ENCODE results near the gene VAV3. TPM values are rescaled to one million over a fixed set of nuclear protein-coding genes. Genes with fewer than 3 reads are reported as not detected.

Gene VAV3
- total RNA-seq, 4 donors from 2014 or later, result 1.9 to 5.8 (median 3.0) TPM

GRCh38 chr1:107963008-107963407 lies 2.0 kb downstream of the VAV3 start:
- Histone ChIP-seq H3K4me3 (peak overlapping the region in 3 of 4 donors; percentile 53 to 68 (median 54)), H3K36me3 (no peaks in the 10 kb centered on the region), H3K27ac (replicated peaks in 1 of 4) (peak overlapping the region in 1 of 4 donors; percentile 9), H3K27me3 (peaks cover 0 to 41% (median 4%) of the 10 kb centered on the region in 4 donors), H3K4me1 (peaks cover 8 to 27% (median 26%) of the 10 kb centered on the region in 4 donors), H3K9me3 (no peaks in the 10 kb centered on the region)
- no peak for DNase-seq (ENCODE audit: extremely low spot score)
- TF ChIP-seq POLR2AphosphoS5 (IDR thresholded peaks at IDR 0.05) (no peak), EP300 (IDR thresholded peaks at IDR 0.05) (no peak), POLR2A (IDR thresholded peaks at IDR 0.05; ENCODE audit: low read depth) (no peak), CTCF (IDR thresholded peaks at IDR 0.05) (no peak)
- intact Hi-C loops (cut with DNase I), result no loop called here
- WGBS, result 55% methylated on average over 5 of the region's 5 CpGs

- H3K9me3 ChIP-seq, result no peaks in the 10 kb centered on the region
- no peak overlapping the region for H3K27ac ChIP-seq (replicated peaks in 1 of 4)
- H3K36me3 ChIP-seq, result no peaks in the 10 kb centered on the region
- TF ChIP-seq EP300 (IDR thresholded peaks at IDR 0.05) (no peak), CTCF (IDR thresholded peaks at IDR 0.05) (no peak), POLR2AphosphoS5 (IDR thresholded peaks at IDR 0.05) (no peak), POLR2A (IDR thresholded peaks at IDR 0.05; ENCODE audit: low read depth) (no peak)
- H3K4me1 ChIP-seq, result peaks cover 0 to 13% (median 12%) of the 10 kb centered on the region in 4 donors
- no peak overlapping the region for H3K4me3 ChIP-seq
- intact Hi-C loops (cut with DNase I), result no loop called here
- no peaks in the 10 kb centered on the region for H3K27me3 ChIP-seq
- no peak for DNase-seq (ENCODE audit: extremely low spot score)
- 93% methylated on average over 6 of the region's 6 CpGs for WGBS
These were observed 10.1 kb downstream of the VAV3 start for GRCh38 chr1:107954719-107955415.

- no peak for DNase-seq (ENCODE audit: extremely low spot score)
- TF ChIP-seq POLR2AphosphoS5 (IDR thresholded peaks at IDR 0.05), result no peak
- no peak for TF ChIP-seq CTCF (IDR thresholded peaks at IDR 0.05)
- TF ChIP-seq POLR2A (IDR thresholded peaks at IDR 0.05; ENCODE audit: low read depth), result no peak
- no peak for TF ChIP-seq EP300 (IDR thresholded peaks at IDR 0.05)
- intact Hi-C loops (cut with DNase I), result no loop called here
These were observed 10.9 kb downstream of the VAV3 start for GRCh38 chr1:107954126-107954525.

GRCh38 chr1:107953556-107953955 lies 11.4 kb downstream of the VAV3 start:
- Histone ChIP-seq H3K9me3 (no peaks in the 10 kb centered on the region), H3K27ac (replicated peaks in 1 of 4) (no peak overlapping the region), H3K4me1 (peaks cover 0 to 13% (median 12%) of the 10 kb centered on the region in 4 donors), H3K4me3 (no peak overlapping the region), H3K36me3 (no peaks in the 10 kb centered on the region), H3K27me3 (no peaks in the 10 kb centered on the region)
- 49% methylated on average over 3 of the region's 3 CpGs for whole genome bisulfite sequencing
- TF ChIP-seq EP300 (IDR thresholded peaks at IDR 0.05) (no peak), CTCF (IDR thresholded peaks at IDR 0.05) (no peak), POLR2AphosphoS5 (IDR thresholded peaks at IDR 0.05) (no peak), POLR2A (IDR thresholded peaks at IDR 0.05; ENCODE audit: low read depth) (no peak)
- DNase-seq (ENCODE audit: extremely low spot score), result no peak
- intact Hi-C loops (cut with DNase I), result no loop called here

More at GRCh38 chr1:107954126-107954525, 10.9 kb downstream of the VAV3 start:
- no peaks in the 10 kb centered on the region for H3K36me3 ChIP-seq
- H3K4me1 ChIP-seq, result peaks cover 0 to 13% (median 12%) of the 10 kb centered on the region in 4 donors
- H3K27ac ChIP-seq (replicated peaks in 1 of 4), result no peak overlapping the region
- no peaks in the 10 kb centered on the region for H3K27me3 ChIP-seq
- H3K4me3 ChIP-seq, result no peak overlapping the region
- H3K9me3 ChIP-seq, result no peaks in the 10 kb centered on the region
